Measurements from ENCODE around the gene MCL1.

MCL1 gene

DNA sequence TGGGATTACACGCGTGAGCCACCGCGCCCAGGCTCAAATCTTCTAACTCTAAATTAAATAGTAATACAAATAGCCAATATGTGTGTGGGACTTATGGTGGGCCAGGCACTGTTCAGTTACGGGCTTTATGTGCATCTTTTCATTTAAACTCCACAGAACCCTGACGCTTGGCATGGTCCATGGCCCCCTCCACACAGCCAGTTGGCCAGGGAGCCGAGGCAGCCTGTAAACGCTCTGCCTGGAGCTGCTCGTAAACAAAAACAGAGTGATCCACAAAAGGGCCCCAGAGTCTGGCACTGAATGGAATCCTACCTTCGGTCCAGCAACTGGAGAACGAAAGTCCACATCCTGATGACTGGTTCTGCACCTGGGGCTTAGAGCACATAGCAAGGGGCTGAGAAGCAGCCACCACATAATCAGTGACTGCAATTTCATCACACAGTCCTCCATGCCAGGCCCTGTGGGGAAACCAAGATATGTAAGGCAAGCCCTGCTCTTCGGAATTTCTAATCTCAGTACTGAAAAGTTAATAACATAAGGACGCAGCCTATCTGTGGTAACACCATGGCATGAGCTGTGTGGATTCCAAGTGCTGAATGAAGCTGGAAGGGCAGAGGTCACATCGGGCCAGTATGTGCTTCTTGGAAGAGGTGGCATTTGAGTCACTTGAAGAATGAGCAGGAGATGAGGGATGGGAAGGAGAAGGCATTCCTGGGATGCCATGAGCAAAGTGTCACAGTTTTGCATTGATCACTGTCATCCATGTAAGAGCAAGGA, 43.7 kb downstream of the MCL1 start:
- no peak for DNase-seq

DNA sequence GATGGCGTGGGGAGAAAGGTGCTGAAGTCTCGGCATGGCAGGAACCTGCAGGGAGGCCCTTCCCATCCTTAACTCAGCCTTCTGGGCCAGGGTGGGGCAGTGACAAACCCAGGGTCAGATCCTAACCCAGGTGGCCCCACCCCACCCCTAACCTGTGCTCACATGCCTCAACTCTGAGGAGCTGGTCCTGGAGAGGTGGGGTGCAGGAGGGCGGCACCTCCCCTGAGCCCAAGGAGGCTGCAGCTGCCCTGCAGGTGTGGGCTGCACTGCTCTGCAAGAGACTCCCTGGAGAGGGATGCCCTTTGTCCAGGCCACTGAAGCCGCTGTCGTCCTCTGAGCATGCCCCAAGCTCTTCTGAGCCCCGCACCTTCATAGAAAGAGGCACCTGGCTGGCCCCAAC, 45.4 kb downstream of the MCL1 start:
- no peak for DNase-seq

DNA sequence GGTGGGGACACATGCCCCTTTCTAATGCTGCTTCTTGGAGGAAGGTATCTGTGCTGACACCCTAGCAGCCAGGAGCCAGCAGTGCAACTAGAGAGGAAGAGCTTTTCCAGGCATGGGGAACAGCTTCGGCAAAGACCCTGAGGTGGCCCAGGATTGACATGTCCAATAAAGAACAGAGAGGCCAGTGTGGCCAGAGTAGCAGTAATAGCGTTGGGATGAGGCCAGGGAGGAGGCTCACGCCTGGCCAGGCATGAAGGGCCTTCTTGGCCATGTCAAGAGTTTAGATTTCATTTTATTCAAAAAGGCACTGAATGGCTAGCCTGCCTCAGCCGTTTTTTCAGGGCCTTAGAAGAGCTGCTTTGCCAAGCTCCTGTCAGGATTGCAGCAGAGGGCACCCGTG, 46.5 kb downstream of the MCL1 start:
- DNase-seq, result no peak

DNA sequence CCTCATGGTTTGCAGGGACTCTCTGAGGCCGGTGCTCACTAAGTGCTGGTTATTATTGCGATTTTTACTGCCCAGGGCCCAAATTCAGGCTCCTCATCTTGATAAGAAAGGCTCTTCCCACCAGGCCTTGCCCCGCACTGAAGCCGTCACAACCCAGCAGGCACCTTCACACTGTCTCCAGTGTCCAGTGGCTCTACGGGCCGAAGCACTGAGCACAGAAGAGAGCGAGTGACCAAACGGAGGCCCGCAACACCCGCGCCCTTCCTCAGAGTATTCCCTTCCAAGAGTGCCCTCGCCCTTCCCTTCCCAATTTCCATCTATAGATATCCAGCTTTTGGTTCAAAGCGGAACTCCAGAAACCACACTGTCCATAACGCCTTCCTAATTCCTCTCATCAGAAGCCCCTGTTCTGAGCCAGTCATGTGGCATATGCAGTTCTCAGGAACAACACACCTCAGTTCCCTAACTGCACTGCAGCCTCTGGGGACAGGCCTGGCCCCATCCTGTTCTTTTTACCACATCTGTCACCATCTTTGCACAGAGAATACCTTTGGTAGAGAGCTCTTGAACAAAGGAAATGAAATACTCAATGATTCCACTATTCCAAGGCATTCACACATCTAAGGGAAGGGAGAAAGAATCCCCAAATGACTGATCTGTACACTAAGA, 48.8 kb downstream of the MCL1 start:
- DNase-seq, result no peak

DNA sequence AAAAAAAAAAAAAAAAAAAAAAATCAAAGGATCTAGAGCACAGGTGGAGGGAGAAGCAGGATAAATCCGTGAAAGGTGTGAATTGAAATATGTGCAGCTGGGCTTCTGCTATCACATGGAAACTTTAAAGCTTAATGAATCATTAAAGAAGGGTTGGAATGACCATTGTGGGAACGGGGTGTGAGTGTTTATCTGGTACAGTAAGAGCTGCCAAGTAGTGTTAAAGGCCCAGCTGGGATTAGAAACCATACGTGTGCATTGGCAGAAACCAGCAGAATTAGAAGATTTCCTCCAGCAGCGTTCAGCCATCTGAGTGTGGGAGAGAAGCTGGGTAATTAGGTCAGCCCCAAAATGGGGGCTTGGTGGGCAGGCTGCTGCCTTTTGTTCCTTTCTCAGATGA, 50.4 kb downstream of the MCL1 start:
- no peak for DNase-seq

DNA sequence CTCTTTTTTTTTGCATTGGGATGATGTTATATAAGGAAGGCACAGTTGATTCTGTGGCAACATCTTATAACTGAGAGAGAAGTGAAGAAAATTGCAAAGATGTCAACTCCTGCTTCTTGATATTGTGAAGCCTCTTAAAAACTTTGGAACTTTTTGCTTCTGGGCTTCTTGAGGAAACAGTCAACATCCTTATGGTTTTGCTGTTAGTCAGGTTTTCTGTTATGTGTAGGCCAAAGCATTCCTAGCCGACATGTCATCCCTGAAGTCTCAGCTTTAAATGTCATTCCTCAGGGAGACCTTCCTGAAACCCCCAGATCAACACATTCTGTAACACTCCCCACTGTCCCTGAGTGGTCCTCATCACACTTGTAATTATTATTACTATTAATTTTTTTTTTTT, 51.2 kb downstream of the MCL1 start:
- no peak for DNase-seq

DNA sequence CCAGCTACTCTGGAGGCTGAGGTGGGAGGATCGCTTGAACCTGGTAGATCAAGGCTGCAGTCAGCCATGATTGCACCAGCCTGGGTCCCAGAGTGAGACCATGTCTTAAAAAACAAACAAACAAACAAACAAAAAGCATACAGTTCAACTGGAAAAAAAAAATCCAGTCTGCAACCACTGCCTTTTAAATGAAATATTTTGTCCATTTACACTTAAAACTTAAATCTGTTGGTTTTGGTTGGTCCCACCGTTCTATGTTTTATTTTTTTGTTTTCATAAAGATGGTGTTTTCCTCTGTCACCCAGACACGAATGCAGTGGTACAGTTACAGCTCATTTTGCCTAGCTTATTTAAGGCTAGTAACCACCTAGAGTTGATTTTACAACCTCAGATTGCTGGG, 54.1 kb downstream of the MCL1 start:
- DNase-seq, result no peak
